ENCODE measurements around the gene RGL1. TPM values are rescaled to one million over a fixed set of nuclear protein-coding genes. Genes with fewer than 3 reads are reported as not detected.

Gene RGL1
- total RNA-seq, 3 donors from 2014 or later = 6.2 to 29.8 (median 15.9) TPM

DNA sequence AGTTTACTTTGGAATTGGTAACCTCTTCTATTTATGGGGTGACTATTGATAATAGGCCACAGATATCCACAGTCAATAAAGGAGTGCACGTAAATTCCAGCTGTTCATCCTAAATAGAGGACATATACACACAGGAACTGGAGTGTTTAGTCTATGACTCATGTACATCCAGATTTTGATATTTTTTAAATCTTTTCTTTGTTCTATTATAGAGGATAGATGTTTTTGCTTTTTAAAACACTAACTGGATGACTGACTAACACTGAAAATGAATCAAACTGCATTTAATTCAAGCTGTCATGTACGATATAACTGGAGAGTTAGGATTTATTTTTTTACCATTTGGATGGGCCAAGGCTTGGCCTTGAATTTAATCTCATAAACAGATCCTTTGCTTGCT is 45.9 kb downstream of the RGL1 start:
- DNase-seq (no peak), ATAC-seq (no peak)
- TF ChIP-seq, protein P1, sequence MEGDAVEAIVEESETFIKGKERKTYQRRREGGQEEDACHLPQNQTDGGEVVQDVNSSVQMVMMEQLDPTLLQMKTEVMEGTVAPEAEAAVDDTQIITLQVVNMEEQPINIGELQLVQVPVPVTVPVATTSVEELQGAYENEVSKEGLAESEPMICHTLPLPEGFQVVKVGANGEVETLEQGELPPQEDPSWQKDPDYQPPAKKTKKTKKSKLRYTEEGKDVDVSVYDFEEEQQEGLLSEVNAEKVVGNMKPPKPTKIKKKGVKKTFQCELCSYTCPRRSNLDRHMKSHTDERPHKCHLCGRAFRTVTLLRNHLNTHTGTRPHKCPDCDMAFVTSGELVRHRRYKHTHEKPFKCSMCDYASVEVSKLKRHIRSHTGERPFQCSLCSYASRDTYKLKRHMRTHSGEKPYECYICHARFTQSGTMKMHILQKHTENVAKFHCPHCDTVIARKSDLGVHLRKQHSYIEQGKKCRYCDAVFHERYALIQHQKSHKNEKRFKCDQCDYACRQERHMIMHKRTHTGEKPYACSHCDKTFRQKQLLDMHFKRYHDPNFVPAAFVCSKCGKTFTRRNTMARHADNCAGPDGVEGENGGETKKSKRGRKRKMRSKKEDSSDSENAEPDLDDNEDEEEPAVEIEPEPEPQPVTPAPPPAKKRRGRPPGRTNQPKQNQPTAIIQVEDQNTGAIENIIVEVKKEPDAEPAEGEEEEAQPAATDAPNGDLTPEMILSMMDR (IDR thresholded peaks at IDR 0.05) = no peak
- Histone ChIP-seq H3K36me3 (ENCODE audit: low read depth) (no peaks in the 10 kb centered on the region), H3K4me1 (ENCODE audit: low read depth) (no peaks in the 10 kb centered on the region), H3K4me3 (no peak overlapping the region), H3K9me3 (no peaks in the 10 kb centered on the region)
- intact Hi-C loops (cut with DNase I, micrococcal nuclease) = no loop called here

DNA sequence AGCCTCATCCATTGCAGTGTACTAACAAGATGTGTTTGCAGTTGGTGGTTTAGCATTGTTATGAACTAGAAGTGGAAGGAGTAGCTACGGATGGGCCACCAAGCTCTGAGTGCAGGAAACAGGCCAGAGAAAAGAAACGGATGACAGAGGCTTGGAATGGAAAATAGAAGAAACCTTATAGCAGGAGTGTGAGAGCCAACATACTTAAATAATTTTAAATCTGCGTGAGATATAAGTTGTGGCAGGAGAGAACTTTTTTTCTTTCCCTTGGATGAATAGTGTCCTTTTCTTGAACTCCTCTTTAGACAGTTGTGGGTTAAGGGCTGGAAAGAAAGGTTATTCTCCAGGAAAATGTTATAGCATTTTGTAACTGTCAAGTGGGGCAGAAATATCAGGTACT is 54.2 kb downstream of the RGL1 start:
- no peaks in the 10 kb centered on the region for H3K4me1 ChIP-seq (ENCODE audit: low read depth)
- DNase-seq (no peak), ATAC-seq (no peak)
- TF ChIP-seq, protein P1 (IDR thresholded peaks at IDR 0.05) = no peak
- no peaks in the 10 kb centered on the region for H3K9me3 ChIP-seq
- no peak overlapping the region for H3K4me3 ChIP-seq
- intact Hi-C loops (cut with DNase I, micrococcal nuclease) = no loop called here
- H3K36me3 ChIP-seq (ENCODE audit: low read depth) = no peaks in the 10 kb centered on the region

DNA sequence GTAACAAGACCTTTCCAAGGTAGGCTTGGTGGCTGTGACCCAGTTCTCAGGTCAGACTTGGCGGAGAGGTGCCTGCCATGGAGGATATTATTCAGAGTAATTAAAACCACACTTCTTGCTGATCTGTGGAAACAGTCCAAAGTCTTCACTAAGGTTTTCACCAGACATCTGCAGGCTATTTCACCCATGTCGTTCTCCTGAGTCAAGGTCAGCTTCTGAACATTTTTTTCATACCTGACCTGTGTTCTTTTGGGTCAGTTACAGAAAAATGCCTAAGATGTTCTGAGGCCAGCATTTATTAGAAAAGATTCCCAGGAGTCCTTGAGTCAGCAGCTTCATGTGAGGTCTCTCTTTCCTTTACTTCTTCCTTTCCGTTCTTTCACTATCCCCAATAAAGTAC is 54.9 kb downstream of the RGL1 start:
- intact Hi-C loops (cut with DNase I, micrococcal nuclease) = no loop called here
- ATAC-seq (no peak), DNase-seq (no peak)
- Histone ChIP-seq H3K36me3 (ENCODE audit: low read depth) (no peaks in the 10 kb centered on the region), H3K4me3 (no peak overlapping the region), H3K4me1 (ENCODE audit: low read depth) (no peaks in the 10 kb centered on the region), H3K9me3 (no peaks in the 10 kb centered on the region)
- TF ChIP-seq, protein P1 (IDR thresholded peaks at IDR 0.05) = no peak

DNA sequence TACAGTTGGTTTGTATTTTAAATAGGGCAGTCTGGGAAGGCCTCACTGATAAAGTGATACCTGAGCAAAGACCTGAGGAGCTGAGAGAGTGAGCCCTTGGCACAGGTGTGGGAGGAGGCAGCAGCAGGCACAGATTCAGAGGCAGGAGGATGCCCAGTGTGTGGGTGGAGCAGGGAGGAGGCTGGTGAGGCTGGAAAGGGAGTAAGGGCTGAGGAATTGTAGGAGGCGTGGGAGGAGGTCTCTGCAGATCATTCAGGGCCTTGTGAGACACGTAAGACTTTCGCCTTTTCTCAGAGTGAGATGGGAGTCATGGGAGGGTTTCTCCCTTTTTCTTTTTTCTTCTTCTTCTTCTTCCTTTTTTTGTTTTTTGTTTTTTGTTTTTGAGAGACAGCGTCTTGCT is 58.0 kb downstream of the RGL1 start:
- H3K4me3 ChIP-seq = no peak overlapping the region
- TF ChIP-seq, protein P1 (IDR thresholded peaks at IDR 0.05) = no peak
- H3K36me3 ChIP-seq (ENCODE audit: low read depth) = no peaks in the 10 kb centered on the region
- no peaks in the 10 kb centered on the region for H3K9me3 ChIP-seq
- no peaks in the 10 kb centered on the region for H3K4me1 ChIP-seq (ENCODE audit: low read depth)
- ATAC-seq (no peak), DNase-seq (no peak)
- intact Hi-C loops (cut with DNase I, micrococcal nuclease) = no loop called here

DNA sequence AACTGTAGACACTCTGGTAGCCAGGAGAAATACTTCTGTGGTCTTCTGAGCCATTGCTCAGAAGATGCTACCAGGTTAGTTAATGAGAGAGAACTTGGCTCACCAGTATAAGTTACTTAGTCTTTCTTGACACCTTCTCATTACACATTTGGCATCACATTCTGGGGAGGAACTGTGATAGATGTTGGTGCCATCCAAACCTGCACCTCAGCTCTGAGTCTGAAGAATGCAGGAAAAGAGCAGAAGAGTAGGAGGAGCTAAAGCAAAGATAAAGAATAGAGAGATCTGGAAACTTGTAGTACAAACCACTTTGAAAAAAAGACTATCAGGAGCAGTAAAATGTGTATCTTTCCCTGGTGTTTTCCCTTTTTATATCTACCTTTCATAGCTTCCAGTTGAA is 58.9 kb downstream of the RGL1 start:
- H3K9me3 ChIP-seq = no peaks in the 10 kb centered on the region

More for the DNA sequence above, 58.9 kb downstream of the RGL1 start:
- no peak for ATAC-seq
- TF ChIP-seq, protein P1 (IDR thresholded peaks at IDR 0.05) = no peak
- no peak for DNase-seq
- no peak overlapping the region for H3K4me3 ChIP-seq
- H3K36me3 ChIP-seq (ENCODE audit: low read depth) = no peaks in the 10 kb centered on the region
- no peaks in the 10 kb centered on the region for H3K4me1 ChIP-seq (ENCODE audit: low read depth)
- intact Hi-C loops (cut with DNase I, micrococcal nuclease) = no loop called here

All from mucosa of descending colon (tissue), 3 donors.